Keratinocyte (primary cell): Measurements from ENCODE around the gene PRLR.

ENCODE experiments used
- CTCF ChIP-seq, 3 experiments: IDR thresholded peaks in 1 of 3; conservative IDR thresholded peaks in 1 of 3; optimal IDR thresholded peaks in 1 of 3; 2 replicates in 2 of 3; 3 replicates in 1 of 3; pipeline versions ENCODE3 to v1.5.1; 2011; ENCODE audit warnings: low read length in 3 of 3, mild to moderate bottlenecking in 3 of 3, moderate library complexity in 2 of 3, control low read depth in 1 of 3, inconsistent platforms in 1 of 3; ENCODE audit not compliant: insufficient read depth in 2 of 3; ENCODE audit errors: extremely low read depth in 1 of 3
- EZH2 ChIP-seq: IDR thresholded peaks from one replicate; pipeline ENCODE4 v1.6.1; 2012; ENCODE audit warnings: inconsistent platforms, mild to moderate bottlenecking, low read length, moderate library complexity

GRCh38 chr5:35233601-35234000 lies 3.3 kb upstream of the PRLR start:
- TF ChIP-seq CTCF (optimal IDR thresholded peaks at IDR 0.05 in 1 of 3, IDR thresholded peaks at IDR 0.05 in 1 of 3, conservative IDR thresholded peaks at IDR 0.05 in 1 of 3; ENCODE audit: extremely low read depth in 1 of 3, insufficient read depth in 2 of 3, low read length in 3 of 3) (no peak), EZH2 (no peak)
